NT2/D1 (cell line): ENCODE measurements around the gene REPS2.

ENCODE experiments used
- SUZ12 ChIP-seq: IDR thresholded peaks from 2 replicates; pipeline ENCODE4 v1.6.1; 2011; ENCODE audit not compliant: insufficient read length, insufficient read depth; ENCODE audit errors: extremely low read depth
- YY1 ChIP-seq: IDR thresholded peaks from 2 replicates; pipeline ENCODE4 v1.6.1; 2011; ENCODE audit not compliant: insufficient read length, insufficient read depth
- ZNF274 ChIP-seq: IDR thresholded peaks from 2 replicates; pipeline ENCODE4 v1.6.1; 2011; ENCODE audit warnings: mild to moderate bottlenecking, low read depth, low read length

- TF ChIP-seq SUZ12: no peak
- TF ChIP-seq YY1: no peak
- no peak for TF ChIP-seq ZNF274
These were observed 125.8 kb downstream of the REPS2 start for GRCh38 chrX:17072301-17072700.
